ENCODE data around the gene GUCY1A1. TPM values are rescaled to one million over a fixed set of nuclear protein-coding genes. Genes with fewer than 3 reads are reported as not detected.

GUCY1A1 gene
- total RNA-seq, 2 experiments from 2014 or later: not detected

DNA sequence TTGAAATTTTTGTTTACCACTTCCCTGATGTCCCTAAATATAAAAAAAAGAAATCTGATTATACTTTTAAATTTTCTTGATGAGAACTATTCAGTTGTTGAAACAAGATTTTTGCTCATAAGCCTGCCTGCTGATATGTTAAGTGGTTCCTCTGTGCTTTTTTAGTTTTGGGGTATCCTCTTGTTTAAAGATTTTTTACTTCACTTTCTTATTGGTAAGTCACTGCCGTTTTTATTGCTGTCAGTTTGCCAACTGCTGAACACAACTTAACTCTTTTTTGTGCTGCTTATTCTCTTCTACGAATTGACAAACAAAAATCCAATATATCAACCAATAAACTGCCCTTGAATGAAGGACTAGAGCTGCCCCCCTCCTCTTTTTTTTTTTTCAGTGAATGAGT lies 39.5 kb downstream of the GUCY1A1 start:
- TF ChIP-seq, protein P1, sequence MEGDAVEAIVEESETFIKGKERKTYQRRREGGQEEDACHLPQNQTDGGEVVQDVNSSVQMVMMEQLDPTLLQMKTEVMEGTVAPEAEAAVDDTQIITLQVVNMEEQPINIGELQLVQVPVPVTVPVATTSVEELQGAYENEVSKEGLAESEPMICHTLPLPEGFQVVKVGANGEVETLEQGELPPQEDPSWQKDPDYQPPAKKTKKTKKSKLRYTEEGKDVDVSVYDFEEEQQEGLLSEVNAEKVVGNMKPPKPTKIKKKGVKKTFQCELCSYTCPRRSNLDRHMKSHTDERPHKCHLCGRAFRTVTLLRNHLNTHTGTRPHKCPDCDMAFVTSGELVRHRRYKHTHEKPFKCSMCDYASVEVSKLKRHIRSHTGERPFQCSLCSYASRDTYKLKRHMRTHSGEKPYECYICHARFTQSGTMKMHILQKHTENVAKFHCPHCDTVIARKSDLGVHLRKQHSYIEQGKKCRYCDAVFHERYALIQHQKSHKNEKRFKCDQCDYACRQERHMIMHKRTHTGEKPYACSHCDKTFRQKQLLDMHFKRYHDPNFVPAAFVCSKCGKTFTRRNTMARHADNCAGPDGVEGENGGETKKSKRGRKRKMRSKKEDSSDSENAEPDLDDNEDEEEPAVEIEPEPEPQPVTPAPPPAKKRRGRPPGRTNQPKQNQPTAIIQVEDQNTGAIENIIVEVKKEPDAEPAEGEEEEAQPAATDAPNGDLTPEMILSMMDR (conservative IDR thresholded peaks at IDR 0.05; ENCODE audit: low read length): no peak
- no peak for TF ChIP-seq EZH2phosphoT487 (IDR thresholded peaks at IDR 0.05; ENCODE audit: borderline replicate concordance, low read depth, low read length)
- no peaks in the 10 kb centered on the region for H3K79me2 ChIP-seq (ENCODE audit: insufficient read depth, low read depth, low read length)
- no TSS peak for BruUV-seq (replicated peaks)
- H3K9me2 ChIP-seq (ENCODE audit: insufficient read depth, low read length): no peaks in the 10 kb centered on the region
- H3K36me3 ChIP-seq (ENCODE audit: insufficient read depth, low read length): no peaks in the 10 kb centered on the region
- ChIA-PET POLR2A (no interaction called here), CTCF (ENCODE audit: unreplicated experiment) (no interaction called here)
- no peaks in the 10 kb centered on the region for H4K20me1 ChIP-seq (ENCODE audit: insufficient read depth, low read length)
- DNase-seq (ENCODE audit: low spot score): no peak
- intact Hi-C loops (cut with micrococcal nuclease; ENCODE audit: unreplicated experiment): no loop called here
- H3K4me1 ChIP-seq (ENCODE audit: insufficient read depth, low read length, poor library complexity, severe bottlenecking): no peaks in the 10 kb centered on the region
- H3K4me2 ChIP-seq (ENCODE audit: low read length): no peak overlapping the region
- no peak overlapping the region for H2AFZ ChIP-seq (ENCODE audit: low read length)
- H3K4me3 ChIP-seq (ENCODE audit: low read depth, low read length, poor library complexity, severe bottlenecking): no peak overlapping the region
- H3K9me3 ChIP-seq (ENCODE audit: low read length): no peaks in the 10 kb centered on the region
- H3K27ac ChIP-seq (ENCODE audit: low read depth, low read length, poor library complexity, severe bottlenecking): no peak overlapping the region

DNA sequence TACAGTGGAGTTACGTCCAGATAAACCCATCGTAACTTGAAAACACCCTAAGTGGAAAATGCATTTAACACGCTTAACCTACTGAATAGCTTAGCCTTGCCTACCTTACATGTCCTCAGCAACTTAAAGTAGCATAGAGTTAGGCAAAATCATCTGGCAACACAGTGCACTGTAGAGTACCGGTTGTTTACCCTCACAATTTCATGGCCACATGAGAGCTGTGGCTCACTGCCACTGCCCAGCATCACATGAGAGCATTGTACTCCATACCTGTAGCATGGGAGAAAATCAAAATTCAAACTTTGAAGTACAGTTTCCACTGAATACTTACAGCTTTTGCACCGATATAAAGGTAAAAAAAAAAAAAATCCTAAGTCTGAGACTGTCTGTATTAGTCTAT lies 40.6 kb downstream of the GUCY1A1 start:
- intact Hi-C loops (cut with micrococcal nuclease; ENCODE audit: unreplicated experiment): no loop called here
- no peak overlapping the region for H3K4me3 ChIP-seq (ENCODE audit: low read depth, low read length, poor library complexity, severe bottlenecking)
- H4K20me1 ChIP-seq (ENCODE audit: insufficient read depth, low read length): no peaks in the 10 kb centered on the region
- H3K27ac ChIP-seq (ENCODE audit: low read depth, low read length, poor library complexity, severe bottlenecking): no peak overlapping the region
- POLR2A ChIA-PET: no interaction called here
- no peak overlapping the region for H3K4me2 ChIP-seq (ENCODE audit: low read length)
- no peaks in the 10 kb centered on the region for H3K79me2 ChIP-seq (ENCODE audit: insufficient read depth, low read depth, low read length)
- H2AFZ ChIP-seq (ENCODE audit: low read length): no peak overlapping the region
- H3K4me1 ChIP-seq (ENCODE audit: insufficient read depth, low read length, poor library complexity, severe bottlenecking): no peaks in the 10 kb centered on the region
- no peaks in the 10 kb centered on the region for H3K36me3 ChIP-seq (ENCODE audit: insufficient read depth, low read length)
- no peak for TF ChIP-seq EZH2phosphoT487 (IDR thresholded peaks at IDR 0.05; ENCODE audit: borderline replicate concordance, low read depth, low read length)
- TF ChIP-seq, protein P1 (conservative IDR thresholded peaks at IDR 0.05; ENCODE audit: low read length): no peak
- H3K9me2 ChIP-seq (ENCODE audit: insufficient read depth, low read length): no peaks in the 10 kb centered on the region
- DNase-seq (ENCODE audit: low spot score): no peak
- CTCF ChIA-PET (ENCODE audit: unreplicated experiment): no interaction called here
- no TSS peak for BruUV-seq (replicated peaks)
- H3K9me3 ChIP-seq (ENCODE audit: low read length): no peaks in the 10 kb centered on the region

DNA sequence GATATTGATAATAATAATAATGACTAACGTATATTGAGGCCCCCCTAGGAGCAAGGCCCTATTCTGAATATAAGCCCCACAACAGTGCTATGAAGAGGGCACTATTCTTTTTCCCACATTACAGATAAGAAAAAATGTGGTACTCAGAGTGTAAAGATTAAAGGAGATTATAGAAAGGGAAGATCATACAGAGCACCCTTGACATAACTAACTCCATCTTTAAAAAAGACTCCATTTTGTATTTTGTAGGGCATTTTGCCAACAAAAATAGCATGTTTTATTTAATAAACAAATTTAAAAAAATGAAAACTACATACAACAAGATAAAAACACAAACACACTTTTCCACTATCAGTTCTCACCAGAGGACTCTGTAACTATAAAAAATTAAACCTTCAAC lies 42.1 kb downstream of the GUCY1A1 start:
- Histone ChIP-seq H3K4me1 (ENCODE audit: insufficient read depth, low read length, poor library complexity, severe bottlenecking) (no peaks in the 10 kb centered on the region), H3K9me2 (ENCODE audit: insufficient read depth, low read length) (no peaks in the 10 kb centered on the region), H3K4me2 (ENCODE audit: low read length) (no peak overlapping the region), H3K79me2 (ENCODE audit: insufficient read depth, low read depth, low read length) (no peaks in the 10 kb centered on the region), H3K36me3 (ENCODE audit: insufficient read depth, low read length) (no peaks in the 10 kb centered on the region), H2AFZ (ENCODE audit: low read length) (no peak overlapping the region), H4K20me1 (ENCODE audit: insufficient read depth, low read length) (no peaks in the 10 kb centered on the region), H3K4me3 (ENCODE audit: low read depth, low read length, poor library complexity, severe bottlenecking) (no peak overlapping the region), H3K27ac (ENCODE audit: low read depth, low read length, poor library complexity, severe bottlenecking) (no peak overlapping the region), H3K9me3 (ENCODE audit: low read length) (no peaks in the 10 kb centered on the region)
- no peak for TF ChIP-seq EZH2phosphoT487 (IDR thresholded peaks at IDR 0.05; ENCODE audit: borderline replicate concordance, low read depth, low read length)
- TF ChIP-seq, protein P1 (conservative IDR thresholded peaks at IDR 0.05; ENCODE audit: low read length): no peak
- no TSS peak for BruUV-seq (replicated peaks)
- no peak for DNase-seq (ENCODE audit: low spot score)
- intact Hi-C loops (cut with micrococcal nuclease; ENCODE audit: unreplicated experiment): no loop called here
- POLR2A ChIA-PET: no interaction called here
- CTCF ChIA-PET (ENCODE audit: unreplicated experiment): no interaction called here
